Loucy (cell line): ENCODE data around the gene ZBTB8OS.

Source experiments
- CTCF ChIP-seq: fragments of 200-600 bp; sonication (generic); conservative IDR thresholded peaks from 2 replicates; pipeline ENCODE4 v1.5.1; 2014; ENCODE audit warnings: mild to moderate bottlenecking, antibody characterized with exemption, low read length
- EZH2phosphoT487 ChIP-seq: fragments of 200-600 bp; IDR thresholded peaks from 2 replicates; pipeline ENCODE4 v1.6.1; 2018; ENCODE audit warnings: antibody characterized with exemption, mild to moderate bottlenecking, moderate library complexity, borderline replicate concordance

GRCh38 chr1:32676945-32677344 lies 26.6 kb upstream of the ZBTB8OS start:
- no peak for TF ChIP-seq CTCF
- no peak for TF ChIP-seq EZH2phosphoT487
